SU-DHL-6 (cell line): ENCODE measurements around the gene KCP.

Experiments
- H2AFZ ChIP-seq: fragments of 200-600 bp; sonication (generic); 2 replicates; pipeline ENCODE4 v1.6.1; 2014; ENCODE audit warnings: low read depth, mild to moderate bottlenecking, moderate library complexity, mixed read lengths, antibody characterized with exemption, low read length; ENCODE audit not compliant: severe bottlenecking
- H3F3A ChIP-seq: fragments of 200-600 bp; shearing (Covaris generic); 2 replicates; pipeline ENCODE4 v1.6.0; 2016; ENCODE audit warnings: antibody characterized with exemption, mild to moderate bottlenecking; ENCODE audit not compliant: insufficient read depth
- H3K27ac ChIP-seq: fragments of 200-600 bp; sonication (generic); 2 replicates; pipeline ENCODE4 v1.5.1; 2016; ENCODE audit warnings: low read depth, mild to moderate bottlenecking, low read length, moderate library complexity, mixed read lengths
- H3K27me3 ChIP-seq: fragments of 200-600 bp; sonication (generic), shearing (Covaris generic); 2 replicates; pipeline ENCODE4 v1.6.0; 2014; ENCODE audit warnings: mild to moderate bottlenecking, low read length
- H3K36me3 ChIP-seq: fragments of 200-600 bp; sonication (generic); 2 replicates; pipeline ENCODE4 v1.6.1; 2014; ENCODE audit warnings: mild to moderate bottlenecking, low read length, mixed read lengths
- H3K4me2 ChIP-seq: fragments of 300-600, 200-600 bp; shearing (Covaris generic), sonication (generic); 2 replicates; pipeline ENCODE4 v1.6.0; 2014; ENCODE audit warnings: low read length, low read depth, mild to moderate bottlenecking; ENCODE audit not compliant: poor library complexity, severe bottlenecking
- H3K4me3 ChIP-seq: fragments of 200-600 bp; sonication (generic); 2 replicates; pipeline ENCODE4 v1.5.1; 2014; ENCODE audit warnings: antibody characterized with exemption, low read length, mild to moderate bottlenecking, mixed read lengths; ENCODE audit not compliant: insufficient read depth, poor library complexity, severe bottlenecking
- H3K79me2 ChIP-seq: fragments of 200-600 bp; sonication (generic); 2 replicates; pipeline ENCODE4 v1.6.1; 2014; ENCODE audit warnings: mild to moderate bottlenecking, low read length, moderate library complexity; ENCODE audit not compliant: insufficient read depth
- H3K9ac ChIP-seq: fragments of 200-600 bp; sonication (generic); 2 replicates; pipeline ENCODE4 v1.7.0; 2014; ENCODE audit warnings: mild to moderate bottlenecking, low read length
- H3K9me2 ChIP-seq: fragments of 200-600 bp; sonication (generic); replicated peaks from 2 replicates; pipeline ENCODE4 v1.6.1; 2014; ENCODE audit warnings: low read length; ENCODE audit not compliant: insufficient read depth
- H3K9me3 ChIP-seq: fragments of 200-600 bp; sonication (generic); 2 replicates; pipeline ENCODE4 v1.6.1; 2014; ENCODE audit warnings: low read length, mixed read lengths; ENCODE audit not compliant: insufficient read depth
- H4K20me1 ChIP-seq: fragments of 200-600 bp; sonication (generic); 2 replicates; pipeline ENCODE4 v1.6.1; 2014; ENCODE audit warnings: low read depth, mild to moderate bottlenecking, antibody characterized with exemption, low read length, moderate library complexity, mixed read lengths
- EZH2phosphoT487 ChIP-seq: fragments of 200-600 bp; sonication (generic), shearing (Covaris generic); conservative IDR thresholded peaks from 2 replicates; pipeline ENCODE4 v1.6.1; 2018; ENCODE audit warnings: mild to moderate bottlenecking, antibody characterized with exemption, low read length, moderate library complexity, mixed read lengths
- TF ChIP-seq, protein P1 (sequence below): fragments of 200-600 bp; sonication (generic); IDR thresholded peaks from one replicate; pipeline ENCODE4 v1.5.1; 2017; ENCODE audit warnings: antibody characterized with exemption, mild to moderate bottlenecking, low read length, moderate library complexity; ENCODE audit not compliant: insufficient read depth, poor library complexity, severe bottlenecking

KCP gene

DNA sequence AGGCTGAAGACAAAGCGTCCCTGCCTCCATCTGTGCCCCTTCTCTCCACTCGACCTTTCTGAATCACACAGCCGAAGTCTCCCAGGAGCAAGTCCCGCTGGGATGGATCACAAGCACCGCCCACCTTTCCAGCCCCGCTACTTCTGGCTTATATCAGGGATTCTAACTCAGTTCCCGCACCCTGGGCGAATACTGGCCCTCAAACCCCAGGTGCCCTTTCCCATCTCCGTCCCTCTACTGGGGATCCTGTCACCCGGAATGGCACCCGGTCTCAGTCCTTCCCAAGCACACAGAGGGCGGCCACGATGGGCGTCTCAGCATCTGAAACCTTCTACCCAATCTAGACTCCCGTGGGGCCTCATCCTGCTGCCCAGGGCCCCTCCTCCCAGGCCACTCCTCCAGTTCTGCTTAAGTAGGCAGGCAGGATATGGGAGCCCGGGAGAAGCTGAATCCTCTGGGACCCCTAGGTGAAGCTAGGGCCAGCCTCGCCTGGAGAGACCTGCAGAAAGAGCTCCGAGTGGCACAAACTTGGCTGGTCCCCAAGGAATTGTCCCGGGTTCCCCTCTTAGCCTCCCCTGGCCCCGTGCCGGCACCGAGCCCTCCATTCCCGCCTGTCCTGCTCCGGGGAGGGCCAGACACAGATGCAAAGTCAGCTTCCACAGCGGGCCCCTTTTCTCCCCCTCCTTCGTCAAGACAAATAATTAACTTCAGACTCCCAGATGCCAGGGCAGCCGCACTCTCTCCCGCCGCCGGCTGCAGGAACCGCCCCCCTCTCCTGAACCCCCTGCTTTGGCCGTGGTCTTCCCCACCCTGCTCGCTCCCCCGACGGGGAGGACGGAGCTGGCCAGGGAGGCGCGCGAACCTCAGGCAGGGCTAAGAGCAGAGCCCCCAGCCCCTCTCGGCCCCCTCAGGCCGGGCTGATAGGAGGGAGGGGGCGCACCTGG, 612 bp downstream of the KCP start:
- Histone ChIP-seq H2AFZ (no peak overlapping the region), H4K20me1 (no peaks in the 10 kb centered on the region), H3K27ac (no peak overlapping the region), H3K27me3 (no peaks in the 10 kb centered on the region), H3K4me3 (no peak overlapping the region), H3F3A (no peaks in the 10 kb centered on the region), H3K4me2 (no peak overlapping the region), H3K9me3 (no peaks in the 10 kb centered on the region), H3K9me2 (no peaks in the 10 kb centered on the region), H3K9ac (no peak overlapping the region), H3K79me2 (no peaks in the 10 kb centered on the region), H3K36me3 (no peaks in the 10 kb centered on the region)
- TF ChIP-seq EZH2phosphoT487, result no peak
- TF ChIP-seq, protein P1, sequence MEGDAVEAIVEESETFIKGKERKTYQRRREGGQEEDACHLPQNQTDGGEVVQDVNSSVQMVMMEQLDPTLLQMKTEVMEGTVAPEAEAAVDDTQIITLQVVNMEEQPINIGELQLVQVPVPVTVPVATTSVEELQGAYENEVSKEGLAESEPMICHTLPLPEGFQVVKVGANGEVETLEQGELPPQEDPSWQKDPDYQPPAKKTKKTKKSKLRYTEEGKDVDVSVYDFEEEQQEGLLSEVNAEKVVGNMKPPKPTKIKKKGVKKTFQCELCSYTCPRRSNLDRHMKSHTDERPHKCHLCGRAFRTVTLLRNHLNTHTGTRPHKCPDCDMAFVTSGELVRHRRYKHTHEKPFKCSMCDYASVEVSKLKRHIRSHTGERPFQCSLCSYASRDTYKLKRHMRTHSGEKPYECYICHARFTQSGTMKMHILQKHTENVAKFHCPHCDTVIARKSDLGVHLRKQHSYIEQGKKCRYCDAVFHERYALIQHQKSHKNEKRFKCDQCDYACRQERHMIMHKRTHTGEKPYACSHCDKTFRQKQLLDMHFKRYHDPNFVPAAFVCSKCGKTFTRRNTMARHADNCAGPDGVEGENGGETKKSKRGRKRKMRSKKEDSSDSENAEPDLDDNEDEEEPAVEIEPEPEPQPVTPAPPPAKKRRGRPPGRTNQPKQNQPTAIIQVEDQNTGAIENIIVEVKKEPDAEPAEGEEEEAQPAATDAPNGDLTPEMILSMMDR, result no peak

DNA sequence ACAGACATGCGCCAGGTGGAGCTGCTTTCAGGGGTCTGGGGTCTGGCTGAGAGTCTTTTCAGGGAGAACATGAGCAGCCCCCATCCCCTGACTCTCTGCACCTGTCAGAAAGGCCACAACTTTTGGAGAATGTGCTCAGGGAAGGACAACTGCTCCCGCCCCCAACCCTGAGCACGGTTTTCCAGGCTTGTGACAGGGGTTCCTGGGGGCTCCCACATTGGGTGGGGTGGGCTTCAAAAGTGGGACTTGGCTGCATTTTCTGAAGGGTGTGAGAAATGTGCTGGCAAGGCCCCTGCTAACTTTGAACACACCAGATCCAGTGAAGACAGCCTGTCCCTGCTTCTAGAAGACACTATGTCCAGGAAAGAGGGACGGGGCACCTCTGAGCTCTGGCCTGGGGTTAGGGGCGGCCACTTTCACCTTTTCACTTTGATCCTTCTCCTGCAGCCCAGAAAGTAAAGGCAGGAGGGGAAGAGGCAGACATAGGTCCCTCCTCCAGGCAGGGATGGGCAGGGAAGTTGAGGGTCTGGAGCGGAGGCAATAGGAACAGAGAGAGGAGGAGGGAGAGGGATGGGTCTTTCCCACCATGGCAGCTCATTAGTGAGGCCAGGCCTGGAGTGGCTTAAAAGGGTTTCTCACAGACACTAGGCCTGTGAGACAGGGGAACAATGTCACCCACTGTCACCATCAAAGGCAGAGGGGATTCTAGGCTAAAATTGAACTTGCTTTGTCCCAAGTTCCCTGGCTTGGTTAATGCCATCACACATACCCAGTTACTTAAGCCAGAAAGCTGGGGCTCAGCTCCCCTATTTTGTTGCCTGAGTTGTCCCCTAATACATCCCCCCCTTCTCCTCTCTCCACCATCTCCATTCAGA, 1.5 kb downstream of the KCP start:
- TF ChIP-seq, protein P1, result no peak
- TF ChIP-seq EZH2phosphoT487, result no peak

DNA sequence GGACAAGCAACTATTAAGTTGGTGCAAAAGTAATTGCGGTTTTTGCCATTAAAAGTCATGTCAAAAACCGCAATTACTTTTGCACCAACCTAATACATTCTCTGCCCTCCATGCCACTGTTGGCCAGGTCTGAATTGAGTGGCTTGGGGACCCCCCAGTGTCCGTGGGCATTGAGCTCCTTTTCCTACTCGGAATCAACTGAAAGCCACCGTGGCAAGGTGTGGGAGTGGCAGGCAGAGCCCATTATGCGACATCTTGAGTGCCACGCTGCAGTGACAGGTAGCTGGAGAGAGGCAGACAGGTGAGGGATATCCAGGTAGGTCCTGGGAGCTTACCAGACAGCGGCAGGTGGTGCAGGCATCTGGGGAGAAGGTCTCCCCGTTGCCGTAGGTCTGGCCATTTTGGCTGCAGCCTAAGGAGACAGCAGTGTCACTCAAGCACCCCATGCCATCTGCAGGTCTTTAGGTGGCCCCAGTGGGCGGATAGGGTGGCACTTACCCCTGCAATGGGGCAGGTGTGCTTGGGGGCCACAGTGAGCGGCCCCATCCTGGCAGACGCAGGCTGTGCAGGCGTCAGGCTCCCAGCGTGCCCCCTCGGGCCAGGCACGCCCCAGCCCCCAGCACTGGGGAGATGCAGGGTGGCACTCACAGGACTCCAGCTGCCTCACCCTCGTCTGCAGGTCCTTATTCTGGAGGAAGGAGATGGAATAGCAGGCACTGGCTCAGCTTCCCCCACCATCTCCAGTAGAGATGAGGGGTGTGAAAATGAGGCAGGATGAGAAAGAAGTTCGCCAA, 3.5 kb downstream of the KCP start:
- Histone ChIP-seq H3K79me2 (no peaks in the 10 kb centered on the region), H3K27me3 (no peaks in the 10 kb centered on the region), H3F3A (no peaks in the 10 kb centered on the region)

More for the DNA sequence above, 1.5 kb downstream of the KCP start:
- Histone ChIP-seq H4K20me1 (no peaks in the 10 kb centered on the region), H3K79me2 (no peaks in the 10 kb centered on the region), H3K4me3 (no peak overlapping the region), H3K9me3 (no peaks in the 10 kb centered on the region), H3K9me2 (no peaks in the 10 kb centered on the region), H2AFZ (no peak overlapping the region), H3K36me3 (no peaks in the 10 kb centered on the region), H3K4me2 (no peak overlapping the region), H3K9ac (no peak overlapping the region), H3K27me3 (no peaks in the 10 kb centered on the region), H3K27ac (no peak overlapping the region), H3F3A (no peaks in the 10 kb centered on the region)

More for the DNA sequence above, 3.5 kb downstream of the KCP start:
- Histone ChIP-seq H3K9me2 (no peaks in the 10 kb centered on the region), H3K9ac (no peak overlapping the region), H3K9me3 (no peaks in the 10 kb centered on the region), H2AFZ (no peak overlapping the region), H3K27ac (no peak overlapping the region), H3K4me2 (no peak overlapping the region), H3K36me3 (no peaks in the 10 kb centered on the region), H4K20me1 (no peaks in the 10 kb centered on the region), H3K4me3 (no peak overlapping the region)
- TF ChIP-seq EZH2phosphoT487, result no peak
- TF ChIP-seq, protein P1, result no peak
